ENCODE data around the gene RABGEF1.
"Not testable (repeated sequence)": the region's sequence is repeated elsewhere in the genome, so short reads cannot be mapped to it uniquely, and the experiment has no call there.

- TF ChIP-seq POLR2A (IDR thresholded peaks at IDR 0.05; ENCODE audit: low read depth, low read length); EZH2 (IDR thresholded peaks at IDR 0.05; ENCODE audit: borderline replicate concordance, low read depth, low read length, severe bottlenecking): not testable (repeated sequence)
Measured at GRCh38 chr7:66756227-66756626, 15.7 kb downstream of the RABGEF1 start.

Data from endothelial cell of umbilical vein (primary cell).